PC-3 (cell line): ENCODE results near the gene CLCN4. TPM values are rescaled to one million over a fixed set of nuclear protein-coding genes. Genes with fewer than 3 reads are reported as not detected.

Experiments used
- ATAC-seq: fragments of 200-7000 bp; cut with Tn5 transposase; 2 replicates; pipeline ENCODE4 v1.9.1; 2020; ENCODE audit warnings: mild to moderate bottlenecking, moderate library complexity
- BruUV-seq: library from RNA; stranded (reverse); fragments of 400-500 nt; replicated peaks from 2 replicates; lab custom pipeline; 2021; lab: Mats Ljungman, UMichigan
- CTCF ChIA-PET: fragments of 300-600 bp; sonication (Branson Sonifier 250); formaldehyde crosslinking; loops from one replicate; lab custom pipeline; 2022; ENCODE audit warnings: antibody characterized with exemption; lab: Charles Lee
- POLR2A ChIA-PET: fragments of 300-600 bp; sonication (Branson Sonifier 250); formaldehyde crosslinking; loops from one replicate; lab custom pipeline; 2022; ENCODE audit warnings: antibody characterized with exemption; ENCODE audit not compliant: unreplicated experiment; lab: Charles Lee
- DNase-seq: peaks from one replicate; pipeline ENCODE4 v3.0.0-alpha.2; 2015
- H2AFZ ChIP-seq: fragments of 300-600 bp; sonication (generic); 2 replicates; pipeline ENCODE4 v1.6.0; 2016; ENCODE audit warnings: antibody characterized with exemption, low read length
- H3F3A ChIP-seq: fragments of 300-600 bp; sonication (generic); one replicate; pipeline ENCODE4 v1.6.0; 2017; ENCODE audit warnings: antibody characterized with exemption, low read length, control low read depth, mild to moderate bottlenecking; ENCODE audit not compliant: unreplicated experiment
- H3K27ac ChIP-seq: fragments of 300-600 bp; sonication (generic); 2 replicates; pipeline ENCODE4 v1.5.1; 2016; ENCODE audit warnings: mild to moderate bottlenecking, low read length
- H3K27me3 ChIP-seq: fragments of 300-600 bp; sonication (generic); 2 replicates; pipeline ENCODE4 v1.6.1; 2016; ENCODE audit warnings: low read length, mixed read lengths
- H3K36me3 ChIP-seq: fragments of 300-600 bp; sonication (generic); 2 replicates; pipeline ENCODE4 v1.6.1; 2016; ENCODE audit warnings: low read depth, mixed run types, low read length, mixed read lengths
- H3K4me1 ChIP-seq: fragments of 300-600 bp; sonication (generic); 2 replicates; pipeline ENCODE4 v1.5.1; 2016; ENCODE audit warnings: low read length; ENCODE audit not compliant: insufficient read depth
- H3K4me2 ChIP-seq: fragments of 300-600 bp; sonication (generic); 2 replicates; pipeline ENCODE4 v1.6.0; 2016; ENCODE audit warnings: low read length
- H3K4me3 ChIP-seq: fragments of 300-600 bp; sonication (generic); 2 replicates; pipeline ENCODE4 v1.5.1; 2016; ENCODE audit warnings: mild to moderate bottlenecking, low read length, mixed read lengths
- H3K79me2 ChIP-seq: fragments of 300-600 bp; sonication (generic); 2 replicates; pipeline ENCODE4 v1.6.1; 2017; ENCODE audit warnings: low read length, mixed read lengths
- H3K9ac ChIP-seq: fragments of 300-600 bp; sonication (generic); 2 replicates; pipeline ENCODE4 v1.6.0; 2016; ENCODE audit warnings: mild to moderate bottlenecking, low read length
- H3K9me2 ChIP-seq: fragments of 300-600 bp; sonication (generic); replicated peaks from 2 replicates; pipeline ENCODE4 v1.6.1; 2016; ENCODE audit warnings: mixed run types, low read length, mixed read lengths
- H3K9me3 ChIP-seq: fragments of 300-600 bp; sonication (generic); 2 replicates; pipeline ENCODE4 v1.6.1; 2016; ENCODE audit warnings: low read length, mixed read lengths
- H4K20me1 ChIP-seq: fragments of 300-600 bp; sonication (generic); 2 replicates; pipeline ENCODE4 v1.6.1; 2016; ENCODE audit warnings: low read length, mixed read lengths
- EZH2 ChIP-seq: fragments of 300-600 bp; sonication (generic); IDR thresholded peaks from one replicate; pipeline ENCODE4 v1.6.1; 2017; ENCODE audit warnings: antibody characterized with exemption, mild to moderate bottlenecking, low read length; ENCODE audit not compliant: unreplicated experiment
- EZH2phosphoT487 ChIP-seq: fragments of 300-600 bp; sonication (generic); IDR thresholded peaks from 2 replicates; pipeline ENCODE4 v1.6.1; 2018; ENCODE audit warnings: mild to moderate bottlenecking, antibody characterized with exemption, low read length, borderline replicate concordance
- intact Hi-C: fragments of 100-400 bp; cut with micrococcal nuclease; formaldehyde crosslinking; loops from 2 replicates; pipeline ENCODE4 v1.9.0; 2023
- total RNA-seq: library from RNA; depleted of rRNA; stranded (reverse); fragments of >200 nt; gene quantifications from 2 replicates; pipeline ENCODE4 v1.2.3, GENCODE V29; 2014
- TF ChIP-seq, protein P1 (sequence below): fragments of 300-600 bp; sonication (generic); conservative IDR thresholded peaks from 2 replicates; pipeline ENCODE4 v1.5.1; 2017; ENCODE audit warnings: antibody characterized with exemption, low read depth, mild to moderate bottlenecking, low read length

CLCN4 gene
- total RNA-seq, 1 experiment from 2014 or later: 13.7 TPM

DNA sequence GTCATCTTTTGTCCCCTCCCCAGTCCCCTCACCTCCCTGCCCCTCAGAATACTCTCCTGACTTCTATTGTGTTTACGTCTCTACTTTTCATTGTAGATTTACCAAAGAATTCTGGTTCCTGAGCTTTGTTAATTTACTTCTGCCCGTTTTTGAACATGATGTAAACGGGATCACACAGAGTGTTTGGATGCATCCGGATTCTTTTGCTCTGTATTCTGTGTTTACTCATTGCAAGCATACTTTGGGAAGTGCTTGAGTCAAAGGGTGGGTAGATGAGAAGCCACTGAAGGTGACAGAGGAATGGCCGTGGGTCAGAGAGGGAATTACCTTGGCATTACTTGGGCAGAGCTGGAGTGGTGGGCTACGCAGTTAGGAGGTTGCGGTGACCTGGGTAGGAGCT, 18.0 kb downstream of the CLCN4 start:
- Histone ChIP-seq H3F3A (no peaks in the 10 kb centered on the region), H3K9me3 (no peaks in the 10 kb centered on the region), H3K79me2 (no peaks in the 10 kb centered on the region), H3K9ac (no peak overlapping the region), H3K4me1 (no peaks in the 10 kb centered on the region), H3K27ac (no peak overlapping the region), H3K27me3 (no peaks in the 10 kb centered on the region), H3K4me3 (no peak overlapping the region), H3K36me3 (no peaks in the 10 kb centered on the region), H4K20me1 (no peaks in the 10 kb centered on the region), H2AFZ (no peak overlapping the region), H3K4me2 (no peak overlapping the region), H3K9me2 (no peaks in the 10 kb centered on the region)
- TF ChIP-seq, protein P1, sequence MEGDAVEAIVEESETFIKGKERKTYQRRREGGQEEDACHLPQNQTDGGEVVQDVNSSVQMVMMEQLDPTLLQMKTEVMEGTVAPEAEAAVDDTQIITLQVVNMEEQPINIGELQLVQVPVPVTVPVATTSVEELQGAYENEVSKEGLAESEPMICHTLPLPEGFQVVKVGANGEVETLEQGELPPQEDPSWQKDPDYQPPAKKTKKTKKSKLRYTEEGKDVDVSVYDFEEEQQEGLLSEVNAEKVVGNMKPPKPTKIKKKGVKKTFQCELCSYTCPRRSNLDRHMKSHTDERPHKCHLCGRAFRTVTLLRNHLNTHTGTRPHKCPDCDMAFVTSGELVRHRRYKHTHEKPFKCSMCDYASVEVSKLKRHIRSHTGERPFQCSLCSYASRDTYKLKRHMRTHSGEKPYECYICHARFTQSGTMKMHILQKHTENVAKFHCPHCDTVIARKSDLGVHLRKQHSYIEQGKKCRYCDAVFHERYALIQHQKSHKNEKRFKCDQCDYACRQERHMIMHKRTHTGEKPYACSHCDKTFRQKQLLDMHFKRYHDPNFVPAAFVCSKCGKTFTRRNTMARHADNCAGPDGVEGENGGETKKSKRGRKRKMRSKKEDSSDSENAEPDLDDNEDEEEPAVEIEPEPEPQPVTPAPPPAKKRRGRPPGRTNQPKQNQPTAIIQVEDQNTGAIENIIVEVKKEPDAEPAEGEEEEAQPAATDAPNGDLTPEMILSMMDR: no peak
- no peak for TF ChIP-seq EZH2
- no peak for TF ChIP-seq EZH2phosphoT487
- intact Hi-C loops: no loop called here
- ATAC-seq: no peak
- ChIA-PET POLR2A (no interaction called here), CTCF (no interaction called here)
- BruUV-seq: no TSS peak
- no peak for DNase-seq

DNA sequence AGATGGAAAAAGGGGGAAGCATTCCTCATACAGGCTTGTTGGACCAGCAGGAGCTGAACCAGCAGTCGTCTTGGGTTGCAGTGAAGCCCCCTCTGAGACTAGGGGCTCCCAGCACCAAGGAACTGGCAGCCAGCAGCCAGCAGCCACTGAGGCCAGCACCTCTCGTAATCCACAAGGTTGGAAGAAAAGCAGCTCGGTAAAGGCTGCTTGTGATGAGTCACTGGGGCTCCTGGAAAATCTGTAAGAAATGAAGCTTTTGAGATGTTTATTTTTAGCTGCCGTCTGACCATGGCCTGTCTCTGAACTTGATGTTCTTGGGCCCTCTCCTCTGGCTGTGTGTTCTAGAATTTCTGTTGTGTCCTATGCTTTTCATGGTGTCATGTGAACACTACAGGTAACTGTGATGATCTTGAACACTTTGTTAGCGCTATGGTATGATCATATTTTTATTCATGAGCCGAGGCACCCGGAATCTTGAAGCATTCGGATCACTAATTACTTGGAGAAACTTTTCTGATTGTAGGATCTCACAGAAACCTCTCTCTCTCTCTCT, 18.6 kb downstream of the CLCN4 start:
- Histone ChIP-seq H3K79me2 (no peaks in the 10 kb centered on the region), H3K4me3 (no peak overlapping the region), H2AFZ (no peak overlapping the region), H3K27ac (no peak overlapping the region), H3K9me2 (no peaks in the 10 kb centered on the region), H3K9me3 (no peaks in the 10 kb centered on the region), H3K4me2 (no peak overlapping the region), H3K27me3 (no peaks in the 10 kb centered on the region), H3K9ac (no peak overlapping the region), H3K4me1 (no peaks in the 10 kb centered on the region), H3F3A (no peaks in the 10 kb centered on the region), H4K20me1 (no peaks in the 10 kb centered on the region), H3K36me3 (no peaks in the 10 kb centered on the region)
- CTCF ChIA-PET: no interaction called here
- no peak for ATAC-seq
- no peak for TF ChIP-seq EZH2
- BruUV-seq: no TSS peak
- no peak for DNase-seq
- POLR2A ChIA-PET: interaction anchor here (0.5 kb wide), 1 partner anchor 1769 kb away, joined by 4 read pairs; no protein-coding TSS in a partner anchor
- intact Hi-C loops: no loop called here

DNA sequence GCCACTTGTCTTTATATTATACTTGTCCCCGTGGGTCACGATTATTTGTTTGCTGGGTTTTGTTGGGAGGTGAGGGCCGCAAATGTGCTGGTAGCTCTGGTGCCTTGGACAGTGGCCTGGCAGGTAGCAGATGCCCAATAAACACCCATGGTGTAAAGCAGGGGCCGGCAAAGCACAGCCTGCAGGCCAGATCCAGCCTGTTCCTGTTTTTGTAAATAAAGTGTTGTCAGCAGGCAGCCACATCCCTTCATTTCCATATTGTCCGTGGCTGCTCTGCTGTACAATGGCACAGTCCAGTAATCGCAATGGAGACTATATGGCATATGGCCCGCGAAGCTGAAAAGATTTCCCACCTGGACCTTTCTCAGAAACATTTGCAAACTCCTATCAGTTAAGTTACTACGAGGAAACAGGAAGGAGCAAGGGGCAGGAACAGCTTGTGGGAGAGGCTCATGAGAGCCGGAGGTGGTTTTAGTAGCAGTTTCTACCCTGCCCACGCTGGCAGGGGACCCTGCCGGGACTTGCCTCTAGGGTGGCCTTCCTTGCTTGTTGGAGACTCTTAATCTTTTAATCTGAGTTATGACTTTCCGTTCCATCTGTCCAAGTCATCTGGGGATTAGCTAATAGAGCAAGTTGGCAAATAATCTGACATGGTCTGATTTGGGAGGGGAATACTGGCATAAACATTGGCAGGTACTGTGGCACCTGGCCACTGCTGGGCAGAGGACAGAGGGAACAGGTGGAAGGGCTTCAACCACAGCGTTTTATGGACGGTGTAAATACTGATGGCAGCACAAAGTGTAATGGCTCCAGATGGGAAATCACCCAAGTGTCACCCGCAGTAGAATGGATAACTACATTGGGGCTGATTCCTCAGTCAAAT, 19.6 kb downstream of the CLCN4 start:
- Histone ChIP-seq H3K36me3 (no peaks in the 10 kb centered on the region), H3K9me2 (no peaks in the 10 kb centered on the region), H4K20me1 (no peaks in the 10 kb centered on the region), H3K79me2 (no peaks in the 10 kb centered on the region), H3K27ac (no peak overlapping the region), H3K4me1 (no peaks in the 10 kb centered on the region), H3K27me3 (no peaks in the 10 kb centered on the region), H2AFZ (no peak overlapping the region), H3K9ac (no peak overlapping the region), H3K4me2 (no peak overlapping the region), H3K4me3 (no peak overlapping the region), H3F3A (no peaks in the 10 kb centered on the region), H3K9me3 (no peaks in the 10 kb centered on the region)
- no peak for ATAC-seq
- POLR2A ChIA-PET: interaction anchor here (0.5 kb wide), 1 partner anchor 1768 kb away, joined by 4 read pairs; no protein-coding TSS in a partner anchor
- no TSS peak for BruUV-seq
- CTCF ChIA-PET: no interaction called here
- intact Hi-C loops: no loop called here
- DNase-seq: no peak
- TF ChIP-seq EZH2phosphoT487: no peak
- TF ChIP-seq, protein P1: no peak
- no peak for TF ChIP-seq EZH2
